ENCODE data around the gene CRIP3. TPM values are rescaled to one million over a fixed set of nuclear protein-coding genes. Genes with fewer than 3 reads are reported as not detected.

Gene CRIP3
- total and polyA plus RNA-seq, 2 of the 13 experiments (the other 11 are each of a cell fraction or from before 2014, with no cell fraction given): 6.3 to 9.3 TPM

- TF ChIP-seq, protein P1, sequence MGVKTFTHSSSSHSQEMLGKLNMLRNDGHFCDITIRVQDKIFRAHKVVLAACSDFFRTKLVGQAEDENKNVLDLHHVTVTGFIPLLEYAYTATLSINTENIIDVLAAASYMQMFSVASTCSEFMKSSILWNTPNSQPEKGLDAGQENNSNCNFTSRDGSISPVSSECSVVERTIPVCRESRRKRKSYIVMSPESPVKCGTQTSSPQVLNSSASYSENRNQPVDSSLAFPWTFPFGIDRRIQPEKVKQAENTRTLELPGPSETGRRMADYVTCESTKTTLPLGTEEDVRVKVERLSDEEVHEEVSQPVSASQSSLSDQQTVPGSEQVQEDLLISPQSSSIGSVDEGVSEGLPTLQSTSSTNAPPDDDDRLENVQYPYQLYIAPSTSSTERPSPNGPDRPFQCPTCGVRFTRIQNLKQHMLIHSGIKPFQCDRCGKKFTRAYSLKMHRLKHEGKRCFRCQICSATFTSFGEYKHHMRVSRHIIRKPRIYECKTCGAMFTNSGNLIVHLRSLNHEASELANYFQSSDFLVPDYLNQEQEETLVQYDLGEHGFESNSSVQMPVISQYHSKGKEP (CRISPR knock-in tag; IDR thresholded peaks at IDR 0.05): no peak
- TF ChIP-seq TAF1 (CRISPR knock-in tag; IDR thresholded peaks at IDR 0.05): peak; percentile 30
- TF ChIP-seq CEBPZ (IDR thresholded peaks at IDR 0.05; ENCODE audit: low read length): no peak
- TF ChIP-seq IKZF1 (IDR thresholded peaks at IDR 0.05): no peak
- 0 out of 2 replicates have a peak, but pooled peaks have one; percentile 14 for TF ChIP-seq TARDBP (CRISPR knock-in tag; IDR thresholded peaks at IDR 0.05)
- TF ChIP-seq, protein P2, sequence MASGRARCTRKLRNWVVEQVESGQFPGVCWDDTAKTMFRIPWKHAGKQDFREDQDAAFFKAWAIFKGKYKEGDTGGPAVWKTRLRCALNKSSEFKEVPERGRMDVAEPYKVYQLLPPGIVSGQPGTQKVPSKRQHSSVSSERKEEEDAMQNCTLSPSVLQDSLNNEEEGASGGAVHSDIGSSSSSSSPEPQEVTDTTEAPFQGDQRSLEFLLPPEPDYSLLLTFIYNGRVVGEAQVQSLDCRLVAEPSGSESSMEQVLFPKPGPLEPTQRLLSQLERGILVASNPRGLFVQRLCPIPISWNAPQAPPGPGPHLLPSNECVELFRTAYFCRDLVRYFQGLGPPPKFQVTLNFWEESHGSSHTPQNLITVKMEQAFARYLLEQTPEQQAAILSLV (CRISPR knock-in tag; IDR thresholded peaks at IDR 0.05; ENCODE audit: borderline replicate concordance): no peak
- TF ChIP-seq, protein P3, sequence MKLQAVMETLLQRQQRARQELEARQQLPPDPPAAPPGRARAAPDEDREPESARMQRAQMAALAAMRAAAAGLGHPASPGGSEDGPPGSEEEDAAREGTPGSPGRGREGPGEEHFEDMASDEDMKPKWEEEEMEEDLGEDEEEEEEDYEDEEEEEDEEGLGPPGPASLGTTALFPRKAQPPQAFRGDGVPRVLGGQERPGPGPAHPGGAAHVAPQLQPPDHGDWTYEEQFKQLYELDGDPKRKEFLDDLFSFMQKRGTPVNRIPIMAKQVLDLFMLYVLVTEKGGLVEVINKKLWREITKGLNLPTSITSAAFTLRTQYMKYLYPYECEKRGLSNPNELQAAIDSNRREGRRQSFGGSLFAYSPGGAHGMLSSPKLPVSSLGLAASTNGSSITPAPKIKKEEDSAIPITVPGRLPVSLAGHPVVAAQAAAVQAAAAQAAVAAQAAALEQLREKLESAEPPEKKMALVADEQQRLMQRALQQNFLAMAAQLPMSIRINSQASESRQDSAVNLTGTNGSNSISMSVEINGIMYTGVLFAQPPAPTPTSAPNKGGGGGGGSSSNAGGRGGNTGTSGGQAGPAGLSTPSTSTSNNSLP (IDR thresholded peaks at IDR 0.05; ENCODE audit: low read depth, low read length): peak; percentile 26; the same call in 1 of the 2 replicates
- TF ChIP-seq ZFP62 (CRISPR knock-in tag; IDR thresholded peaks at IDR 0.05): no peak
- 0 out of 2 replicates have a peak, but pooled peaks have one; percentile 15 for TF ChIP-seq TCF7 (IDR thresholded peaks at IDR 0.05; ENCODE audit: low read depth)
- TF ChIP-seq AGO2 (optimal IDR thresholded peaks at IDR 0.05; ENCODE audit: low read depth, low read length): no peak
- TF ChIP-seq, protein P4, sequence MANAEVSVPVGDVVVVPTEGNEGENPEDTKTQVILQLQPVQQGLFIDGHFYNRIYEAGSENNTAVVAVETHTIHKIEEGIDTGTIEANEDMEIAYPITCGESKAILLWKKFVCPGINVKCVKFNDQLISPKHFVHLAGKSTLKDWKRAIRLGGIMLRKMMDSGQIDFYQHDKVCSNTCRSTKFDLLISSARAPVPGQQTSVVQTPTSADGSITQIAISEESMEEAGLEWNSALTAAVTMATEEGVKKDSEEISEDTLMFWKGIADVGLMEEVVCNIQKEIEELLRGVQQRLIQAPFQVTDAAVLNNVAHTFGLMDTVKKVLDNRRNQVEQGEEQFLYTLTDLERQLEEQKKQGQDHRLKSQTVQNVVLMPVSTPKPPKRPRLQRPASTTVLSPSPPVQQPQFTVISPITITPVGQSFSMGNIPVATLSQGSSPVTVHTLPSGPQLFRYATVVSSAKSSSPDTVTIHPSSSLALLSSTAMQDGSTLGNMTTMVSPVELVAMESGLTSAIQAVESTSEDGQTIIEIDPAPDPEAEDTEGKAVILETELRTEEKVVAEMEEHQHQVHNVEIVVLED (CRISPR knock-in tag; IDR thresholded peaks at IDR 0.05; ENCODE audit: borderline replicate concordance): no peak; the same call in 1 of the 2 replicates
- no peak for TF ChIP-seq CHD4 (IDR thresholded peaks at IDR 0.05; ENCODE audit: borderline replicate concordance, low read length)
- TF ChIP-seq ZNF556 (CRISPR knock-in tag; IDR thresholded peaks at IDR 0.05; ENCODE audit: borderline replicate concordance): peak; percentile 84
- no peak for TF ChIP-seq TAF15 (IDR thresholded peaks at IDR 0.05; ENCODE audit: low read depth, low read length, poor library complexity, severe bottlenecking)
- no peak; the same call in 1 of the 2 replicates for TF ChIP-seq ZNF557 (CRISPR knock-in tag; IDR thresholded peaks at IDR 0.05)
- TF ChIP-seq FOSL1 (CRISPR knock-in tag; IDR thresholded peaks at IDR 0.05; ENCODE audit: borderline replicate concordance): no peak
- TF ChIP-seq, protein P5, sequence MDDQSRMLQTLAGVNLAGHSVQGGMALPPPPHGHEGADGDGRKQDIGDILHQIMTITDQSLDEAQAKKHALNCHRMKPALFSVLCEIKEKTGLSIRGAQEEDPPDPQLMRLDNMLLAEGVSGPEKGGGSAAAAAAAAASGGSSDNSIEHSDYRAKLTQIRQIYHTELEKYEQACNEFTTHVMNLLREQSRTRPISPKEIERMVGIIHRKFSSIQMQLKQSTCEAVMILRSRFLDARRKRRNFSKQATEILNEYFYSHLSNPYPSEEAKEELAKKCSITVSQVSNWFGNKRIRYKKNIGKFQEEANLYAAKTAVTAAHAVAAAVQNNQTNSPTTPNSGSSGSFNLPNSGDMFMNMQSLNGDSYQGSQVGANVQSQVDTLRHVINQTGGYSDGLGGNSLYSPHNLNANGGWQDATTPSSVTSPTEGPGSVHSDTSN (CRISPR knock-in tag; IDR thresholded peaks at IDR 0.05; ENCODE audit: borderline replicate concordance): no peak
- TF ChIP-seq MIXL1 (CRISPR knock-in tag; IDR thresholded peaks at IDR 0.05): 0 out of 2 replicates have a peak, but pooled peaks have one; percentile 31
- TF ChIP-seq WIZ (CRISPR knock-in tag; IDR thresholded peaks at IDR 0.05): no peak
These were observed 30.0 kb downstream of the CRIP3 start (continued) for GRCh38 chr6:43278524-43279078.
